Stimulated activated CD8-positive, alpha-beta memory T cell treated with anti-CD3 and anti-CD28 coated beads, Interleukin-2, amount 100 ng/mL, for 48 hours (primary cell): Measurements from ENCODE around the gene GP9.

Experiments used
- DNase-seq, 2 donors: peaks; one replicate each; pipeline ENCODE4 v3.0.0-alpha.2; 2020; ENCODE audit warnings: low read depth in 2 of 2

GP9 gene

GRCh38 chr3:129028866-129029265 is 31.7 kb upstream of the GP9 start:
- no peak for DNase-seq

- no peak for DNase-seq
Measured at GRCh38 chr3:129030611-129031010, 30.0 kb upstream of the GP9 start.

- no peak for DNase-seq
Measured at GRCh38 chr3:129031476-129032215, 28.9 kb upstream of the GP9 start.

GRCh38 chr3:129032716-129033115 is 27.9 kb upstream of the GP9 start:
- no peak for DNase-seq

- DNase-seq = no peak
Measured at GRCh38 chr3:129033151-129033550, 27.4 kb upstream of the GP9 start.

- DNase-seq = no peak
Measured at GRCh38 chr3:129033633-129034321, 26.8 kb upstream of the GP9 start.

GRCh38 chr3:129034642-129035041 is 25.9 kb upstream of the GP9 start:
- DNase-seq = no peak

- no peak for DNase-seq
Measured at GRCh38 chr3:129035360-129036221, 25.0 kb upstream of the GP9 start.

- DNase-seq = no peak
Measured at GRCh38 chr3:129036222-129037092, 24.1 kb upstream of the GP9 start.

- DNase-seq = no peak
Measured at GRCh38 chr3:129037093-129037419, 23.5 kb upstream of the GP9 start.

- DNase-seq = no peak
Measured at GRCh38 chr3:129038121-129038855, 22.3 kb upstream of the GP9 start.

GRCh38 chr3:129039271-129040038 is 21.1 kb upstream of the GP9 start:
- no peak for DNase-seq

GRCh38 chr3:129040039-129040336 is 20.6 kb upstream of the GP9 start:
- DNase-seq = no peak

- DNase-seq = no peak
Measured at GRCh38 chr3:129040579-129041300, 19.8 kb upstream of the GP9 start.

GRCh38 chr3:129045675-129046036 is 14.9 kb upstream of the GP9 start:
- DNase-seq = peak; percentile 44 to 47

- DNase-seq = peak in 1 of 2 donors; percentile 23
Measured at GRCh38 chr3:129046037-129046731, 14.4 kb upstream of the GP9 start.

- no peak for DNase-seq
Measured at GRCh38 chr3:129046732-129047552, 13.6 kb upstream of the GP9 start.

- no peak for DNase-seq
Measured at GRCh38 chr3:129047553-129047839, 13.1 kb upstream of the GP9 start.
